HEK293T (cell line): ENCODE results near the gene SULT6B1.

ENCODE experiments used
- FOXA1 ChIP-seq: fragments of 450-650 bp; IDR thresholded peaks from 2 replicates; pipeline ENCODE4 v1.6.1; 2016; ENCODE audit warnings: mild to moderate bottlenecking
- FOXK2 ChIP-seq: fragments of 450-650 bp; IDR thresholded peaks from 2 replicates; pipeline ENCODE4 v1.6.1; 2016; ENCODE audit warnings: mild to moderate bottlenecking
- FOXM1 ChIP-seq: fragments of 450-650 bp; IDR thresholded peaks from 2 replicates; pipeline ENCODE4 v1.6.1; 2017; ENCODE audit warnings: mild to moderate bottlenecking, borderline replicate concordance
- L3MBTL2 ChIP-seq: fragments of 450-650 bp; conservative IDR thresholded peaks from 2 replicates; pipeline ENCODE4 v1.6.1; 2016; ENCODE audit warnings: mild to moderate bottlenecking
- LEF1 ChIP-seq: fragments of 450-650 bp; IDR thresholded peaks from 2 replicates; pipeline ENCODE4 v1.6.1; 2017; ENCODE audit warnings: mild to moderate bottlenecking, borderline replicate concordance
- NFRKB ChIP-seq: fragments of 450-650 bp; IDR thresholded peaks from 2 replicates; pipeline ENCODE4 v1.6.1; 2016; ENCODE audit warnings: mild to moderate bottlenecking, moderate library complexity
- SP1 ChIP-seq: fragments of 450-650 bp; IDR thresholded peaks from 2 replicates; pipeline ENCODE4 v1.6.1; 2017
- TARDBP ChIP-seq: fragments of 450-650 bp; IDR thresholded peaks from 2 replicates; pipeline ENCODE4 v1.6.1; 2016

DNA sequence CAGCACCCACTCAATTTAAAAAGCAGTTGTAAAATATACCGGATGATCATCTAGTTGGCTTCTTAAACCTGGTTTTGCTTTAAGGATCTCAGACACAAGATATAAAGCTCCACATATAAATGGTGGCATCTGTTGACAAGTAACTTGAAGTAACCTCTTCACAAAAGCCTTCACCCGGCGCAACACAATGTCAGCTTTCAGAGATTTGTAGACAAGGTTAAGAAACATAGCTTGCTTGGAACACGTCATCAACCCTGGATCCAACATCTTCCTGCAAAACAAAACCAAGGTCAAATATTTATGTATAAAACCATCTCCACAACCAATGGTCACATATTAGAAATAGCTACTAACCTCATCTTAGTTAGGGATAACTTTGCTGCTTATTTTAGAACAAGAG, 34.7 kb upstream of the SULT6B1 start:
- TF ChIP-seq FOXK2 (no peak), FOXA1 (no peak), FOXM1 (no peak), TARDBP (no peak), SP1 (no peak), NFRKB (no peak), LEF1 (no peak), L3MBTL2 (no peak)
